Activated naive CD4-positive, alpha-beta T cell treated with anti-CD3 and anti-CD28 coated beads, Interleukin-2, amount 50 U/mL, for 72 hours (primary cell): ENCODE measurements around the gene MRGPRD. TPM values are rescaled to one million over a fixed set of nuclear protein-coding genes. Genes with fewer than 3 reads are reported as not detected.
"Not testable (repeated sequence)": the region's sequence is repeated elsewhere in the genome, so short reads cannot be mapped to it uniquely, and the experiment has no call there.

Source experiments
- ATAC-seq, 2 donors: fragments of 150-1000 bp; cut with Tn5 transposase; 2 replicates each; pipeline ENCODE4 v1.10.0; 2021; ENCODE audit warnings: mild to moderate bottlenecking in 2 of 2, moderate library complexity in 2 of 2
- DNase-seq, 2 donors: peaks; one replicate each; pipeline ENCODE4 v3.0.0; 2021 to 2022; ENCODE audit warnings: low spot score in 2 of 2
- H3K27ac Mint-ChIP-seq, 2 donors: one replicate each; pipeline ENCODE4 v1.8.0; 2022; ENCODE audit warnings: mild to moderate bottlenecking in 2 of 2, mixed read lengths in 2 of 2
- H3K36me3 Mint-ChIP-seq, 2 donors: one replicate each; pipeline ENCODE4 v1.8.0; 2022; ENCODE audit warnings: mixed read lengths in 2 of 2
- H3K9me3 Mint-ChIP-seq, 2 donors: one replicate each; pipeline ENCODE4 v1.8.0; 2022; ENCODE audit warnings: mixed read lengths in 2 of 2
- total RNA-seq, 2 donors: library from RNA; stranded (reverse); gene quantifications; one replicate each; pipeline ENCODE4 v1.2.3, GENCODE V29; 2022

MRGPRD gene
- total RNA-seq, 2 donors from 2014 or later, result not detected

GRCh38 chr11:68999748-69000355 is 19.1 kb upstream of the MRGPRD start:
- H3K36me3 Mint-ChIP-seq, H3K27ac Mint-ChIP-seq, H3K9me3 Mint-ChIP-seq, ATAC-seq: not testable (repeated sequence)
- peak in 1 of 2 donors; percentile 18 for DNase-seq

- ATAC-seq (no peak), DNase-seq (peak in 1 of 2 donors; percentile 25)
- H3K9me3 Mint-ChIP-seq, result no peaks in the 10 kb centered on the region
- no peak overlapping the region for H3K27ac Mint-ChIP-seq
- no peaks in the 10 kb centered on the region for H3K36me3 Mint-ChIP-seq
These were observed 18.4 kb upstream of the MRGPRD start for GRCh38 chr11:68999093-68999747.

GRCh38 chr11:68998390-68998911 is 17.7 kb upstream of the MRGPRD start:
- Mint-ChIP-seq H3K27ac (no peak overlapping the region), H3K36me3 (no peaks in the 10 kb centered on the region), H3K9me3 (no peaks in the 10 kb centered on the region)
- DNase-seq (peak in 1 of 2 donors; percentile 25), ATAC-seq (no peak)

GRCh38 chr11:68997995-68998348 is 17.2 kb upstream of the MRGPRD start:
- no peak for DNase-seq
- H3K36me3 Mint-ChIP-seq, result no peaks in the 10 kb centered on the region
- ATAC-seq, result no peak
- peak overlapping the region in 1 of 2 donors; percentile 36 for H3K27ac Mint-ChIP-seq
- no peaks in the 10 kb centered on the region for H3K9me3 Mint-ChIP-seq

GRCh38 chr11:68997124-68997994 is 16.6 kb upstream of the MRGPRD start:
- peak in 1 of 2 donors; percentile 51 for DNase-seq
- no peaks in the 10 kb centered on the region for H3K36me3 Mint-ChIP-seq
- no peak overlapping the region for H3K27ac Mint-ChIP-seq
- H3K9me3 Mint-ChIP-seq, result no peaks in the 10 kb centered on the region
- no peak for ATAC-seq

- Mint-ChIP-seq H3K9me3 (no peaks in the 10 kb centered on the region), H3K27ac (no peak overlapping the region), H3K36me3 (no peaks in the 10 kb centered on the region)
- ATAC-seq (no peak), DNase-seq (peak in 1 of 2 donors; percentile 37)
These were observed 15.8 kb upstream of the MRGPRD start for GRCh38 chr11:68996376-68997123.

GRCh38 chr11:68994894-68995285 is 14.1 kb upstream of the MRGPRD start:
- Mint-ChIP-seq H3K27ac (no peak overlapping the region), H3K9me3 (no peaks in the 10 kb centered on the region), H3K36me3 (no peaks in the 10 kb centered on the region)
- DNase-seq (no peak), ATAC-seq (no peak)

GRCh38 chr11:68994161-68994893 is 13.5 kb upstream of the MRGPRD start:
- DNase-seq (peak in 1 of 2 donors; percentile 38), ATAC-seq (no peak)
- Mint-ChIP-seq H3K27ac (no peak overlapping the region), H3K9me3 (no peaks in the 10 kb centered on the region), H3K36me3 (no peaks in the 10 kb centered on the region)

GRCh38 chr11:68993546-68993945 is 12.8 kb upstream of the MRGPRD start:
- Mint-ChIP-seq H3K27ac (no peak overlapping the region), H3K9me3 (no peaks in the 10 kb centered on the region), H3K36me3 (no peaks in the 10 kb centered on the region)
- DNase-seq (no peak), ATAC-seq (no peak)

GRCh38 chr11:68992743-68993255 is 12.0 kb upstream of the MRGPRD start:
- Mint-ChIP-seq H3K27ac (no peak overlapping the region), H3K9me3 (no peaks in the 10 kb centered on the region), H3K36me3 (no peaks in the 10 kb centered on the region)
- ATAC-seq (no peak), DNase-seq (peak in 1 of 2 donors; percentile 38)

- peaks cover 4 to 6% of the 10 kb centered on the region in 2 donors for H3K9me3 Mint-ChIP-seq
- DNase-seq (peak in 1 of 2 donors; percentile 35), ATAC-seq (no peak)
- H3K27ac Mint-ChIP-seq, result no peak overlapping the region
- peaks cover 0 to 14% of the 10 kb centered on the region in 2 donors for H3K36me3 Mint-ChIP-seq
These were observed 10.4 kb upstream of the MRGPRD start for GRCh38 chr11:68990995-68991780.

GRCh38 chr11:68989936-68990606 is 9.3 kb upstream of the MRGPRD start:
- ATAC-seq (no peak), DNase-seq (peak in 1 of 2 donors; percentile 18)
- peaks cover 4 to 6% of the 10 kb centered on the region in 2 donors for H3K9me3 Mint-ChIP-seq
- no peak overlapping the region for H3K27ac Mint-ChIP-seq
- peaks cover 0 to 14% of the 10 kb centered on the region in 2 donors for H3K36me3 Mint-ChIP-seq

GRCh38 chr11:68988491-68988890 is 7.7 kb upstream of the MRGPRD start:
- H3K36me3 Mint-ChIP-seq, result peaks cover 0 to 14% of the 10 kb centered on the region in 2 donors
- no peak for ATAC-seq

GRCh38 chr11:68987211-68987610 is 6.4 kb upstream of the MRGPRD start:
- DNase-seq (no peak), ATAC-seq (no peak)
- peaks cover 0 to 14% of the 10 kb centered on the region in 2 donors for H3K36me3 Mint-ChIP-seq
- H3K9me3 Mint-ChIP-seq, result peaks cover 4 to 6% of the 10 kb centered on the region in 2 donors
- H3K27ac Mint-ChIP-seq, result no peak overlapping the region

More at GRCh38 chr11:68988491-68988890, 7.7 kb upstream of the MRGPRD start:
- Mint-ChIP-seq H3K27ac (no peak overlapping the region), H3K9me3 (peaks cover 4 to 6% of the 10 kb centered on the region in 2 donors)
- no peak for DNase-seq
